ENCODE results near the gene RHOG. TPM values are rescaled to one million over a fixed set of nuclear protein-coding genes. Genes with fewer than 3 reads are reported as not detected.
"Not testable (repeated sequence)": the region's sequence is repeated elsewhere in the genome, so short reads cannot be mapped to it uniquely, and the experiment has no call there.

The RHOG gene
- total RNA-seq, 1 donor from 2014 or later, result 59.7 TPM

- ATAC-seq, result no peak
Measured at GRCh38 chr11:3834349-3834663, 6.5 kb downstream of the RHOG start.

GRCh38 chr11:3833449-3833848 is 7.3 kb downstream of the RHOG start:
- no peak for ATAC-seq

- ATAC-seq, result no peak
Measured at GRCh38 chr11:3832816-3833215, 7.9 kb downstream of the RHOG start.

GRCh38 chr11:3831378-3832239 is 9.2 kb downstream of the RHOG start:
- ATAC-seq, result no peak

GRCh38 chr11:3830730-3831129 is 10.0 kb downstream of the RHOG start:
- no peak for ATAC-seq

GRCh38 chr11:3830088-3830487 is 10.7 kb downstream of the RHOG start:
- ATAC-seq, result no peak

GRCh38 chr11:3827434-3828186 is 13.1 kb downstream of the RHOG start:
- no peak for ATAC-seq

- ATAC-seq, result no peak
Measured at GRCh38 chr11:3826721-3827120, 14.0 kb downstream of the RHOG start.

GRCh38 chr11:3825473-3826154 is 15.1 kb downstream of the RHOG start:
- no peak for ATAC-seq

- ATAC-seq, result peak; percentile 45
Measured at GRCh38 chr11:3824714-3825472, 15.9 kb downstream of the RHOG start.

GRCh38 chr11:3823762-3824506 is 16.8 kb downstream of the RHOG start:
- ATAC-seq, result no peak

- peak; percentile 63 for ATAC-seq
Measured at GRCh38 chr11:3823303-3823702, 17.5 kb downstream of the RHOG start.

- ATAC-seq, result no peak
Measured at GRCh38 chr11:3822312-3822711, 18.4 kb downstream of the RHOG start.

GRCh38 chr11:3820971-3821370 is 19.8 kb downstream of the RHOG start:
- ATAC-seq, result no peak

- no peak for ATAC-seq
Measured at GRCh38 chr11:3817181-3817800, 23.5 kb downstream of the RHOG start.

GRCh38 chr11:3816673-3817072 is 24.1 kb downstream of the RHOG start:
- ATAC-seq, result peak; percentile 83

- ATAC-seq, result no peak
Measured at GRCh38 chr11:3815845-3816244, 24.9 kb downstream of the RHOG start.

- not testable (repeated sequence) for ATAC-seq
Measured at GRCh38 chr11:3814832-3815231, 25.9 kb downstream of the RHOG start.

GRCh38 chr11:3810951-3811350 is 29.8 kb downstream of the RHOG start:
- no peak for ATAC-seq

GRCh38 chr11:3810446-3810845 is 30.3 kb downstream of the RHOG start:
- ATAC-seq, result no peak

GRCh38 chr11:3809624-3809928 is 31.2 kb downstream of the RHOG start:
- peak; percentile 65 for ATAC-seq
